ENCODE data around the gene MCM5. TPM values are rescaled to one million over a fixed set of nuclear protein-coding genes. Genes with fewer than 3 reads are reported as not detected.

The MCM5 gene
- total and polyA plus RNA-seq, 2 of the 13 experiments (the other 11 are each of a cell fraction or from before 2014, with no cell fraction given) = 40.2 to 93.5 TPM

GRCh38 chr22:35380537-35381423 is 19.2 kb upstream of the MCM5 start, which contains the start of gene HMOX1:
TSS of gene HMOX1 (plus strand) at chr22:35381096. CDS start at chr22:35381174, 78 bp downstream.
- H3K79me2 ChIP-seq (ENCODE audit: insufficient read depth, low read length) = peaks cover 22% of the 10 kb centered on the region
- no peak within 1 kb of the TSS for H2AFZ ChIP-seq (ENCODE audit: low read length)
- ChIA-PET POLR2A (interaction anchor here (2.0 kb wide), 1 partner anchor 16 kb away, joined by 11 read pairs; no protein-coding TSS in a partner anchor), CTCF (ENCODE audit: low intra/inter-chr PET ratio, low total read pairs) (interaction anchor here (1.7 kb wide), 1 partner anchor 30 kb away, joined by 5 read pairs; no protein-coding TSS in a partner anchor)
- peaks cover 4% of the 10 kb centered on the region; the same call in 1 of the 2 replicates for H4K20me1 ChIP-seq (ENCODE audit: insufficient read depth, low read length)
- no TSS peak for BruUV-seq (replicated peaks)
- 1% methylated on average over 17 of the region's 47 CpGs for WGBS (ENCODE audit: low lambda C conversion rate)
- FAIRE-seq (peak; percentile 8), DNase-seq (ENCODE audit: low spot score) (peak; percentile 73), ATAC-seq (peak; percentile 83)
- intact Hi-C loops (cut with micrococcal nuclease; ENCODE audit: unreplicated experiment) (loop anchor here (1.0 to 2.0 kb wide), 2 partner anchors 16 to 30 kb away; no protein-coding TSS in a partner anchor), in situ Hi-C loops (cut with HindIII; ENCODE audit: extremely low pct_ligation_motif_present, low pct_unique_long_range_greater_than_20kb) (no loop called here)
- peak within 1 kb of the TSS; percentile 70 for H3K9ac ChIP-seq (ENCODE audit: insufficient read depth, low read depth, low read length)
- peak within 1 kb of the TSS; percentile 76 for H3K27ac ChIP-seq (ENCODE audit: extremely low read length, insufficient read depth, low read length)
- H3K4me2 ChIP-seq (ENCODE audit: low read depth, low read length) = peak within 1 kb of the TSS; percentile 95
- no peaks in the 10 kb centered on the region; a peak in 1 of 5 replicates for H3K27me3 ChIP-seq (ENCODE audit: control insufficient read depth in 1 of 2, insufficient read depth in 2 of 2, low read length in 2 of 2)
- H3K9me3 ChIP-seq (ENCODE audit: low read length) = no peaks in the 10 kb centered on the region
- peak within 1 kb of the TSS; percentile 61 to 92 (median 81) for H3K4me3 ChIP-seq (replicated peaks in 1 of 3; ENCODE audit: insufficient read depth in 1 of 3, low read depth in 2 of 3, low read length in 3 of 3)
- H3K36me3 ChIP-seq (replicated peaks in 1 of 2; ENCODE audit: control insufficient read depth in 1 of 2, insufficient read depth in 2 of 2, low read length in 2 of 2) = peaks cover 1 to 8% of the 10 kb centered on the region in 2 experiments; a peak in 4 of 5 replicates
- peaks cover 87% of the 10 kb centered on the region for H3K4me1 ChIP-seq (ENCODE audit: insufficient read depth, low read length)
- TF ChIP-seq CEBPG (CRISPR knock-in tag; IDR thresholded peaks at IDR 0.05) (peak; percentile 89), HDAC1 (CRISPR knock-in tag; IDR thresholded peaks at IDR 0.05) (peak; percentile 77), ZHX1 (CRISPR knock-in tag; IDR thresholded peaks at IDR 0.05; ENCODE audit: low read depth) (no peak), ZNF737 (CRISPR knock-in tag; IDR thresholded peaks at IDR 0.05; ENCODE audit: borderline replicate concordance) (no peak), TMF1 (CRISPR knock-in tag; IDR thresholded peaks at IDR 0.05; ENCODE audit: low read depth) (no peak), NONO (IDR thresholded peaks at IDR 0.05) (no peak), NONO (CRISPR knock-in tag; conservative IDR thresholded peaks at IDR 0.05) (0 out of 2 replicates have a peak, but pooled peaks have one; percentile 43), YEATS4 (CRISPR knock-in tag; IDR thresholded peaks at IDR 0.05; ENCODE audit: borderline replicate concordance) (peak; percentile 69; the same call in 1 of the 2 replicates), ZNF337 (CRISPR knock-in tag; IDR thresholded peaks at IDR 0.05; ENCODE audit: borderline replicate concordance, low read depth) (peak; percentile 66; the same call in 1 of the 2 replicates), ZNF720 (CRISPR knock-in tag; IDR thresholded peaks at IDR 0.05) (no peak), JUN (CRISPR knock-in tag; IDR thresholded peaks at IDR 0.05) (no peak), HNF4G (IDR thresholded peaks at IDR 0.05; ENCODE audit: borderline replicate concordance, low read depth, low read length) (peak; percentile 41; the same call in 1 of the 2 replicates), HNF4G (CRISPR knock-in tag; IDR thresholded peaks at IDR 0.05; ENCODE audit: borderline replicate concordance, low read depth) (no peak), ARID4A (CRISPR knock-in tag; IDR thresholded peaks at IDR 0.05; ENCODE audit: borderline replicate concordance) (peak; percentile 91), HMG20A (CRISPR knock-in tag; IDR thresholded peaks at IDR 0.05; ENCODE audit: borderline replicate concordance) (no peak), BATF2 (CRISPR knock-in tag; IDR thresholded peaks at IDR 0.05) (no peak)

Data from HepG2 (cell line).